Tibial nerve (tissue), 4 donors: Measurements from ENCODE around the gene GBF1. TPM values are rescaled to one million over a fixed set of nuclear protein-coding genes. Genes with fewer than 3 reads are reported as not detected.
A peak's percentile ranks its signal among the peaks of the same experiment; 100 is the strongest.

Source experiments
- DNase-seq, 2 donors: peaks; one replicate each; pipeline ENCODE4 v3.0.0-alpha.2; 2019; ENCODE audit warnings: low spot score in 2 of 2
- H3K27ac ChIP-seq, 4 donors: fragments of 200-600 bp; sonication (generic) in 3 of 4; one replicate each; pipeline ENCODE4 v1.5.1; 2017 to 2019; ENCODE audit warnings: mild to moderate bottlenecking in 1 of 4
- H3K27me3 ChIP-seq, 2 donors: fragments of 200-600 bp; sonication (generic) in 1 of 2; one replicate each; pipeline versions ENCODE4 v1.5.1 to v1.6.0; 2017 to 2019
- H3K36me3 ChIP-seq, 3 donors: fragments of 200-600 bp; sonication (generic); one replicate each; pipeline ENCODE4 v1.5.1; 2018 to 2019
- H3K4me1 ChIP-seq, 4 donors: fragments of 200-600 bp; sonication (generic) in 3 of 4; one replicate each; pipeline ENCODE4 v1.5.1; 2017 to 2019
- H3K4me3 ChIP-seq, 4 donors: fragments of 200-600 bp; sonication (generic) in 3 of 4; one replicate each; pipeline ENCODE4 v1.5.1; 2017 to 2019; ENCODE audit warnings: mild to moderate bottlenecking in 1 of 4, moderate library complexity in 1 of 4
- H3K9me3 ChIP-seq, 4 donors: fragments of 200-600 bp; sonication (generic) in 3 of 4; one replicate each; pipeline ENCODE4 v1.5.1; 2017 to 2019
- EP300 ChIP-seq, 2 donors: sonication (generic); formaldehyde crosslinking; IDR thresholded peaks; one replicate each; pipeline ENCODE4 v1.6.1; 2017; ENCODE audit warnings: antibody characterized with exemption in 2 of 2, mild to moderate bottlenecking in 1 of 2
- POLR2A ChIP-seq, 2 donors: fragments of 450-650 bp; IDR thresholded peaks; one replicate each; pipeline ENCODE4 v1.6.1; 2017; ENCODE audit warnings: antibody characterized with exemption in 2 of 2, mild to moderate bottlenecking in 2 of 2, moderate library complexity in 2 of 2
- WGBS, 2 donors: methylation state at CpG; one replicate each; pipeline ENCODE4 v1.1.5; 2018; 5-methylcytosine and 5-hydroxymethylcytosine counted together
- total RNA-seq, 4 donors: library from RNA; depleted of rRNA; stranded (reverse); fragments of >200 nt; gene quantifications; one replicate each; pipeline ENCODE4 v1.1.0, GENCODE V29; 2016
- TF ChIP-seq, protein P1 (sequence below), 5 experiments: fragments of 200-600 bp in 3 of 5; fragments of 450-650 bp in 2 of 5; sonication (generic) in 3 of 5; IDR thresholded peaks; one replicate each; pipeline ENCODE4 v1.5.1; 2016 to 2019; ENCODE audit warnings: antibody characterized with exemption in 5 of 5, mild to moderate bottlenecking in 3 of 5, moderate library complexity in 2 of 5

The GBF1 gene
- total RNA-seq, 4 donors from 2014 or later, result 31.0 to 38.0 (median 36.1) TPM

DNA sequence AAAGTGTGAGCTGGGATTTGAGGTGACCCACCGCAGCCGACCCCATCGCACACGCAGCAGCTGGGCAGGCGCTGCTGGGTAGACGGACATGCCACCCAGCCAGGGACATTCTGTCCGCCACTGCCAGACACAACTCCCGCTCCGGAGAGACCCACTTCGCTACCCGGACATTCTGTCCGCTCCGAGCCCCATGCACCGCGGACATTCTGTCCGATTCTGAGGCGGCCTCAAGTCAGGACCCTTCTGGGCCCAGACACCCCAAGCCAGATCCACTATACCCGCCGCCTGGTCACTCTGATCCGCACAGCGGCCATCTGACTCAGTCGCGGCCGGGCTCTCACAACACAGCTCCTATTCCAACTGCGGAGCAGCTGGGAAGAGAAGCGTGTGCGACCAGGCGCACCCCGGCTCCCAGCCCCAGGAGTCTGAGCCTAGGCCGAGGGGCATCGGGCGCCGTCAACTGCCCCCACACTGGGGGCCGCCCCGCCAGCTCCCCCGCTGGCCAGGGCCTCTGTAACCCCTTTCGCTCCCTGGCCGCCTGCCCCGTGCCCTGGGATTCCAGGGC lies 4.8 kb upstream of the GBF1 start:
- Histone ChIP-seq H3K27me3 (peaks cover 0 to 28% of the 10 kb centered on the region in 2 donors), H3K36me3 (no peaks in the 10 kb centered on the region), H3K27ac (peak overlapping the region in 1 of 4 donors; percentile 25), H3K4me1 (peaks cover 0 to 37% (median 16%) of the 10 kb centered on the region in 4 donors), H3K4me3 (peak overlapping the region; percentile 43 to 72 (median 56)), H3K9me3 (no peaks in the 10 kb centered on the region)
- DNase-seq, result no peak
- no peak for TF ChIP-seq POLR2A (IDR thresholded peaks at IDR 0.05)
- no peak for TF ChIP-seq EP300 (IDR thresholded peaks at IDR 0.05)
- TF ChIP-seq, protein P1, sequence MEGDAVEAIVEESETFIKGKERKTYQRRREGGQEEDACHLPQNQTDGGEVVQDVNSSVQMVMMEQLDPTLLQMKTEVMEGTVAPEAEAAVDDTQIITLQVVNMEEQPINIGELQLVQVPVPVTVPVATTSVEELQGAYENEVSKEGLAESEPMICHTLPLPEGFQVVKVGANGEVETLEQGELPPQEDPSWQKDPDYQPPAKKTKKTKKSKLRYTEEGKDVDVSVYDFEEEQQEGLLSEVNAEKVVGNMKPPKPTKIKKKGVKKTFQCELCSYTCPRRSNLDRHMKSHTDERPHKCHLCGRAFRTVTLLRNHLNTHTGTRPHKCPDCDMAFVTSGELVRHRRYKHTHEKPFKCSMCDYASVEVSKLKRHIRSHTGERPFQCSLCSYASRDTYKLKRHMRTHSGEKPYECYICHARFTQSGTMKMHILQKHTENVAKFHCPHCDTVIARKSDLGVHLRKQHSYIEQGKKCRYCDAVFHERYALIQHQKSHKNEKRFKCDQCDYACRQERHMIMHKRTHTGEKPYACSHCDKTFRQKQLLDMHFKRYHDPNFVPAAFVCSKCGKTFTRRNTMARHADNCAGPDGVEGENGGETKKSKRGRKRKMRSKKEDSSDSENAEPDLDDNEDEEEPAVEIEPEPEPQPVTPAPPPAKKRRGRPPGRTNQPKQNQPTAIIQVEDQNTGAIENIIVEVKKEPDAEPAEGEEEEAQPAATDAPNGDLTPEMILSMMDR (IDR thresholded peaks at IDR 0.05), result no peak
- WGBS, 2 donors, result 30 to 34% methylated on average over 23 to 33 of the region's 39 CpGs

DNA sequence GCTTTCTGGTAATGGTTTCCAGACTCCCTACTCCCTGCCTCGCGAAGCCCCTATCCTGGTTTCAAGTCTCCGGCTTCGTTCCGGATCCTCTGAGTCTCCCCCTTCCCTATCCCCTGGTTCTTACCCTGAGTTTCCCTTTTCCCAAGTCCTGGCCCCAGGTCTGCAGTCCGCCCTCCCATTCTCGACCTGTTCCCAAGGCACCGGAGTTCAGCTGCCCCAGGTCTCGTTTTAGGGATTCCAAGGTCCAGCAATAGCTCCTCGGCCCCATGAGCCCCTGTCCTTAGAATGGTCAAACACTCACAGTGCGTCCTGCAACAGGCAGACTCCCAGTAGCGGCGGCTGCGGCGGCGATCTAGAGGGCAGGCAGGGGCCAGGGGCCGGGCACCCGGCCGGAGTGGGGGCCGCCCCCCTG lies 4.3 kb upstream of the GBF1 start:
- WGBS, 2 donors, result 1 to 2% methylated on average over 14 to 20 of the region's 20 CpGs
- no peak for TF ChIP-seq EP300 (IDR thresholded peaks at IDR 0.05)
- TF ChIP-seq POLR2A (IDR thresholded peaks at IDR 0.05), result no peak
- TF ChIP-seq, protein P1 (IDR thresholded peaks at IDR 0.05), result no peak
- peak overlapping the region; percentile 43 to 72 (median 56) for H3K4me3 ChIP-seq
- peak in 1 of 2 donors; percentile 21 for DNase-seq
- no peaks in the 10 kb centered on the region for H3K36me3 ChIP-seq
- no peaks in the 10 kb centered on the region for H3K9me3 ChIP-seq
- H3K4me1 ChIP-seq, result peaks cover 0 to 37% (median 18%) of the 10 kb centered on the region in 4 donors
- H3K27me3 ChIP-seq, result peaks cover 0 to 23% of the 10 kb centered on the region in 2 donors
- peak overlapping the region in 1 of 4 donors; percentile 25 for H3K27ac ChIP-seq

DNA sequence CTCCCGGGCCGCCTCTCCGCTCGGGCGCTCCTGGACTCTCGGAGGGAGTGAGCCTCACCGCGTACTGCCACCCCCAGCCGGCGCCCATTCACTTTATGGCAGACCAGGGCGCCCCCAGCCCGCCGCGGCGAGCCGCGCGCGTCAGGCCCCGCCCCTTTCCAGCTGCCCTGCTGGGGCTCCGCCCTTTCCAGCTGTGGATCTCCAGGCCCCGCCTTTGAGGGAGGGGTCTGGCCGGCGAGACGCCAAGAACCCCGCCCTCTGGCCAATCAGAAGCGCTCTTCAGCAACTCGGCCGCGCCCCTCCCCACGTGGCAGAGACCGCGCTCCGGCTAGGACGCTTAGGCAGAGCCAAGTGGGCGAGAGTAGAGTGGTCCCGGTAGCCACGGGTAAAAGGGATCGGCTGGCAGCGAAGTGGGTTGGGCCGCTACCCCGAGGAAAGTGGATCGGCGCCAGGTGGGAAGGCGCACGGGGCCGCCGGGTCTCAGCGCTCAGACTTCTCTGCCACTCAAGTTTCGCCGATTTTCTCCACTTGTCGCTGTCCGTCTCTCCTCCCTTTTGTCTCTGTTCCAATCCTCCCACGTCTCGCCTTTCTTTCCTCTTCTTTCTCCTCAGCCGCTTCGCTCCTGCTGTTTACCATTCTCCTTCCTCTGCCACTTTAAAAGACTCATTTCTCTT lies 3.8 kb upstream of the GBF1 start, which contains the start of gene PITX3:
TSS of gene PITX3 (minus strand) at position 69 of the 674 bp plus-strand sequence. CDS start 9,432 bp downstream, outside the sequence.
- 0 to 1% methylated on average over 39 to 45 of the region's 57 CpGs for WGBS, 2 donors
- Histone ChIP-seq H3K27me3 (peaks cover 0 to 17% of the 10 kb centered on the region in 2 donors), H3K4me3 (peak within 1 kb of the TSS; percentile 43 to 72 (median 56)), H3K27ac (peak within 1 kb of the TSS in 2 of 4 donors; percentile 46 to 49), H3K9me3 (no peaks in the 10 kb centered on the region), H3K36me3 (no peaks in the 10 kb centered on the region), H3K4me1 (peaks cover 0 to 43% (median 22%) of the 10 kb centered on the region in 4 donors)
- peak in 1 of 2 donors; percentile 30 for TF ChIP-seq POLR2A (IDR thresholded peaks at IDR 0.05)
- TF ChIP-seq, protein P1 (IDR thresholded peaks at IDR 0.05), result peak in 2 of 5 experiments; percentile 8
- TF ChIP-seq EP300 (IDR thresholded peaks at IDR 0.05), result peak in 1 of 2 donors; percentile 20
- DNase-seq, result peak; percentile 88 to 94

DNA sequence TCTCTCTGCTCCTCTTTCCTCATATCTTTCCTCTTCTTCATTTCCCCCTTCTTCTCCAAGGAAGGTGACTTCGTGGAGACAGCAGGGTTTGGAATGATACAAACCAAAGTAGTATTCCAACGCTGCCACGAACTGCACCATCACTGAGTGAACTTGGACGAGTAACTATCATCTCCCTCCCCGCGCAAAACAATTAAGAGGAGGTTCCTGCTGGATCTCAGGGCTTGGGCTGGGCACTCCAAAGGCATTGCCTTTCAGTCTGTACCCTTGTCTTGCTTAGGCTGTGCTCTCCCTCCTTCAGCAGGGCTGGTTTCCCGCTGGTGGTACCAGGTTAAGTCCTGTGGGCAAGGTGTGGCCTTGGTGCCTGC lies 3.2 kb upstream of the GBF1 start:
- no peak for DNase-seq
- H3K9me3 ChIP-seq, result no peaks in the 10 kb centered on the region
- H3K4me1 ChIP-seq, result peaks cover 0 to 48% (median 28%) of the 10 kb centered on the region in 4 donors
- TF ChIP-seq EP300 (IDR thresholded peaks at IDR 0.05), result no peak
- TF ChIP-seq POLR2A (IDR thresholded peaks at IDR 0.05), result no peak
- TF ChIP-seq, protein P1 (IDR thresholded peaks at IDR 0.05), result no peak
- 13 to 22% methylated on average over 7 of the region's 7 CpGs for WGBS, 2 donors
- peak overlapping the region in 1 of 4 donors; percentile 46 for H3K27ac ChIP-seq
- peaks cover 0 to 12% of the 10 kb centered on the region in 2 donors for H3K27me3 ChIP-seq
- peak overlapping the region; percentile 43 to 72 (median 56) for H3K4me3 ChIP-seq
- H3K36me3 ChIP-seq, result no peaks in the 10 kb centered on the region

DNA sequence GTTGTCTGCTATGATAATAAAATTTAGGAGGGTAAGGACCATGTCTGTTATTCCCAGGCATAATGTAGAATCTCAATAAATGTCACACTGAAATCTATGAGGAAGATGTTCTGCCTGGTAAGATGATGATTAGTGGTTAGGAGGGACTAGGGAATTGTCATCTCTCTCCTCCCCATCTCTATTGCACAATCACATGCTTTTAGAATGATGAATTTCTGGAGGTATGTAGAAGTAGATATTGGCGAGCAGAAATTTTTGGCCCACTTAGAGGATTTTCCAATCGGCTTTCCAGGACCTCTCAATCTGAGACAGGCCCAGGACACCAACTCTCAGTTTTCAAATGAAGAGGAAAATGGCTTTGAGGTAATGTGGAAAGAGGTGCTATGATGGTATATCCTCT lies 2.0 kb upstream of the GBF1 start:
- Histone ChIP-seq H3K9me3 (no peaks in the 10 kb centered on the region), H3K4me1 (peaks cover 0 to 60% (median 38%) of the 10 kb centered on the region in 4 donors), H3K27ac (no peak overlapping the region), H3K4me3 (no peak overlapping the region), H3K36me3 (no peaks in the 10 kb centered on the region), H3K27me3 (peaks cover 0 to 11% of the 10 kb centered on the region in 2 donors)
- TF ChIP-seq POLR2A (IDR thresholded peaks at IDR 0.05) (no peak), EP300 (IDR thresholded peaks at IDR 0.05) (peak in 1 of 2 donors; percentile 52)
- 71 to 79% methylated on average over 2 of the region's 2 CpGs for whole genome bisulfite sequencing, 2 donors
- no peak for DNase-seq
